DND-41 (cell line): ENCODE measurements around the gene SEPTIN1.

Source experiments
- ATAC-seq: fragments of 200-7000 bp; cut with Tn5 transposase; 3 replicates; pipeline ENCODE4 v1.9.1; 2021; ENCODE audit warnings: low read depth; ENCODE audit not compliant: insufficient read depth
- DNase-seq: peaks from one replicate; pipeline ENCODE4 v3.0.0-alpha.2; 2020
- H2AFZ ChIP-seq: 2 replicates; pipeline ENCODE4 v1.6.0; 2012; ENCODE audit warnings: low read depth, low read length
- H3K27ac ChIP-seq: 2 replicates; pipeline ENCODE4 v1.5.1; 2012; ENCODE audit warnings: low read length, inconsistent platforms
- H3K27me3 ChIP-seq: fragments of 200-600 bp; sonication (generic); 2 replicates; pipeline ENCODE4 v1.6.0; 2012; ENCODE audit warnings: low read length, mild to moderate bottlenecking, inconsistent platforms; ENCODE audit not compliant: insufficient read depth, poor library complexity
- H3K36me3 ChIP-seq: 2 replicates; pipeline ENCODE4 v1.5.1; 2012; ENCODE audit warnings: low read length, inconsistent platforms; ENCODE audit not compliant: insufficient read depth
- H3K4me1 ChIP-seq: 2 replicates; pipeline ENCODE4 v1.5.1; 2012; ENCODE audit warnings: mild to moderate bottlenecking, low read length; ENCODE audit not compliant: insufficient read depth
- H3K4me2 ChIP-seq: 2 replicates; pipeline ENCODE4 v1.6.0; 2012; ENCODE audit warnings: mild to moderate bottlenecking, moderate library complexity, low read length, inconsistent platforms; ENCODE audit not compliant: insufficient read depth
- H3K4me3 ChIP-seq, 2 experiments: fragments of 200-600 bp in 1 of 2; shearing (Covaris generic) in 1 of 2; 2 replicates each; pipeline ENCODE4 v1.5.1; 2012 to 2016; ENCODE audit warnings: inconsistent platforms in 2 of 2, low read length in 2 of 2, mild to moderate bottlenecking in 2 of 2, low read depth in 1 of 2, moderate library complexity in 1 of 2
- H3K79me2 ChIP-seq: 2 replicates; pipeline ENCODE4 v1.6.0; 2012; ENCODE audit warnings: low read length, inconsistent platforms; ENCODE audit not compliant: insufficient read depth
- H3K9ac ChIP-seq: 2 replicates; pipeline ENCODE4 v1.6.0; 2012; ENCODE audit warnings: low read depth, mild to moderate bottlenecking, inconsistent platforms, low read length, moderate library complexity
- H3K9me3 ChIP-seq: 2 replicates; pipeline ENCODE4 v1.5.1; 2012; ENCODE audit warnings: low read length, moderate library complexity, mild to moderate bottlenecking, inconsistent platforms; ENCODE audit not compliant: insufficient read depth, severe bottlenecking
- H4K20me1 ChIP-seq: 2 replicates; pipeline ENCODE4 v1.6.0; 2012; ENCODE audit warnings: low read length; ENCODE audit not compliant: insufficient read depth
- EZH2 ChIP-seq: IDR thresholded peaks from 3 replicates; pipeline ENCODE4 v1.6.1; 2012; ENCODE audit warnings: borderline replicate concordance, low read depth, mild to moderate bottlenecking, moderate library complexity, low read length, inconsistent platforms; ENCODE audit not compliant: severe bottlenecking
- TF ChIP-seq, protein P1 (sequence below): IDR thresholded peaks from 2 replicates; pipeline ENCODE4 v1.5.1; 2012; ENCODE audit warnings: borderline replicate concordance, low read length, moderate library complexity, mild to moderate bottlenecking; ENCODE audit not compliant: poor library complexity, severe bottlenecking; ENCODE audit errors: extremely low read depth

The SEPTIN1 gene

DNA sequence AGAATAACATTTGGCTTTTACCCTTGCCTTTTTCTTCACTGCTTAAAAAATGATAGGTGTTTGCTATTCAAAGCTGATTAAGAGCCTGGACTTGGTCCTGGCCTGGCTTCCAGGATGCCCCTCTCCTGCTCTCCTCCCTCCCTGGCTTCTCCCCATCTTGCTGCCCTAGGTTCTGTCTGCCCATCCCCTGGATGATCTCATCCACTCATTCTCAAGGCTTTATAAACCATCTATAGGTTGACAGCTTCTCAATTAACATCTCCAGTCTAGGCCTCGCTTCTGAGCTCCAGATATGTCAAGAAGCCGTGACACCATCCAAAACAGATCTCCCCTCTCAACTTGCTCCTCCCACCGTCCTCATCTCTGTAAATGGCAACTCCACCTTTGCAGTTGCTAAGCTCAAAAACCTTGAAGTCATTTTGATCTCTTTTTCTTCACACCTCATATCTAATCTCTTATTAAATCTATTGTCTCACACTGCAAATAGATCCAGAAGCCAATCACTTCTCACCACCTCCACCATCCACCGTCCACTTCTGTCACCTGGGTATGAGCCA lies 33.8 kb upstream of the SEPTIN1 start:
- Histone ChIP-seq H3K79me2 (peaks cover 39% of the 10 kb centered on the region), H3K4me1 (peaks cover 40% of the 10 kb centered on the region), H2AFZ (no peak overlapping the region), H3K27me3 (no peaks in the 10 kb centered on the region), H3K9me3 (no peaks in the 10 kb centered on the region), H4K20me1 (peaks cover 11% of the 10 kb centered on the region; the same call in 1 of the 2 replicates), H3K9ac (0 out of 2 replicates have a peak overlapping the region, but pooled peaks have one; percentile 10), H3K4me2 (no peak overlapping the region), H3K27ac (peak overlapping the region; percentile 22; the same call in 1 of the 2 replicates), H3K36me3 (peaks cover 51% of the 10 kb centered on the region), H3K4me3 (no peak overlapping the region)
- DNase-seq (no peak), ATAC-seq (no peak)
- no peak for TF ChIP-seq EZH2

DNA sequence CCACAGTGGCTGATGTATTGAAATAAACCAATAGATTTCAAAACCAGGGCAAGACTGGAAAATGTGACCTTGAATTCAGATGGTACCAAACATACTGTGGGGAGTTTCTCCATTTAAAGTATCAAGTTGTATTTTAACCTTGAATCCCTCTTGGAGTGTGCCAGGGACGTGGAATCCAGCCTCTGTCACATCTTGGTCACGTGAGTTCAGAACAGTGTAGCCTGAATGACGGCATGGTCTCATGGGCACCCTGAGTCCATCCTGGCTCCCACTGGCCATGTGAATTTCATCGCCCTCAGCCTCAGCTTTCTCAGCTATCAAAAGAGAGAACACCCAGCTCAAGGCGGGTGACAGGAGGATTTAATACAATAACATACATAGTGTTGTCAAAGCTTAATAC lies 31.8 kb upstream of the SEPTIN1 start:
- ATAC-seq: no peak
- H3K36me3 ChIP-seq: peaks cover 51% of the 10 kb centered on the region
- H4K20me1 ChIP-seq: peaks cover 8% of the 10 kb centered on the region; the same call in 1 of the 2 replicates

DNA sequence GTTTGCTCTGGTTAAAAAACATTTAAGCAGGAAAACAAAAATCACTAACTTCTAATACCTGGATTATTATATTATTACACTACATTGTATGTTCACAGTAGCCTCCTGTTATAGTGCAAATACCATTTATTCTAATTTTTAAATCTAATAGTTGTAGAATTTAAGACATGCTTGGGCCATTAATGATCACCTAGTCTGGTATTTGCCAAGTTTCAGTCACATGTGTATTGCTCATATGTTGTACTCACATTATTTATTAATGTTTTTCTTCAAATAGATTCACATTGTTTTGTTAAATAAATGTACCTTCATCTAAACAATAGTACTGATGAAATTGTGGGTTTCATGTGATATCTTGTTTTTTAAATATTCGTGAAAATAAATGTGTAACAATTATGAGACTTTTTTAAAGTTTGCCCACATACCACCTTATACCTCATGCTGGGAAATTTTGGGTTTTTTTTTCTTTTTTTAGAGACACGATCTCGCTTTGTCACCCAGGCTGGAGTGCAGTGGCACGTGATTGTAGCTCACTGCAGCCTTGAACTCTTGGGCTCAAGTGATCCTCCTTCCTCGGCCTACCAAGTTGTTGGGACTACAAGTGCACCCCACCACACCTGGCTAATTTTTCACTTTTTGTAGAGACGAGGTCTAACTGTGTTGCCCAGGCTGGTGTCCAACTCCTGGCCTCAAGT lies 30.9 kb upstream of the SEPTIN1 start:
- Histone ChIP-seq H4K20me1 (peaks cover 11% of the 10 kb centered on the region; the same call in 1 of the 2 replicates), H3K9me3 (no peaks in the 10 kb centered on the region), H3K27ac (no peak overlapping the region), H3K36me3 (peaks cover 55% of the 10 kb centered on the region), H3K9ac (no peak overlapping the region), H2AFZ (no peak overlapping the region), H3K27me3 (no peaks in the 10 kb centered on the region), H3K4me1 (peaks cover 58% of the 10 kb centered on the region), H3K4me2 (no peak overlapping the region), H3K79me2 (peaks cover 58% of the 10 kb centered on the region), H3K4me3 (no peak overlapping the region)
- TF ChIP-seq, protein P1, sequence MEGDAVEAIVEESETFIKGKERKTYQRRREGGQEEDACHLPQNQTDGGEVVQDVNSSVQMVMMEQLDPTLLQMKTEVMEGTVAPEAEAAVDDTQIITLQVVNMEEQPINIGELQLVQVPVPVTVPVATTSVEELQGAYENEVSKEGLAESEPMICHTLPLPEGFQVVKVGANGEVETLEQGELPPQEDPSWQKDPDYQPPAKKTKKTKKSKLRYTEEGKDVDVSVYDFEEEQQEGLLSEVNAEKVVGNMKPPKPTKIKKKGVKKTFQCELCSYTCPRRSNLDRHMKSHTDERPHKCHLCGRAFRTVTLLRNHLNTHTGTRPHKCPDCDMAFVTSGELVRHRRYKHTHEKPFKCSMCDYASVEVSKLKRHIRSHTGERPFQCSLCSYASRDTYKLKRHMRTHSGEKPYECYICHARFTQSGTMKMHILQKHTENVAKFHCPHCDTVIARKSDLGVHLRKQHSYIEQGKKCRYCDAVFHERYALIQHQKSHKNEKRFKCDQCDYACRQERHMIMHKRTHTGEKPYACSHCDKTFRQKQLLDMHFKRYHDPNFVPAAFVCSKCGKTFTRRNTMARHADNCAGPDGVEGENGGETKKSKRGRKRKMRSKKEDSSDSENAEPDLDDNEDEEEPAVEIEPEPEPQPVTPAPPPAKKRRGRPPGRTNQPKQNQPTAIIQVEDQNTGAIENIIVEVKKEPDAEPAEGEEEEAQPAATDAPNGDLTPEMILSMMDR: no peak
- no peak for TF ChIP-seq EZH2
- ATAC-seq (no peak), DNase-seq (no peak)

More for the DNA sequence above, 31.8 kb upstream of the SEPTIN1 start:
- Histone ChIP-seq H3K27ac (no peak overlapping the region), H3K9ac (no peak overlapping the region), H3K4me1 (peaks cover 55% of the 10 kb centered on the region), H3K27me3 (no peaks in the 10 kb centered on the region), H2AFZ (no peak overlapping the region), H3K4me3 (no peak overlapping the region), H3K79me2 (peaks cover 51% of the 10 kb centered on the region), H3K4me2 (no peak overlapping the region), H3K9me3 (no peaks in the 10 kb centered on the region)
- TF ChIP-seq EZH2: no peak
- TF ChIP-seq, protein P1: no peak
- no peak for DNase-seq
